ENCODE measurements around the gene ERN2. TPM values are rescaled to one million over a fixed set of nuclear protein-coding genes. Genes with fewer than 3 reads are reported as not detected.

The ERN2 gene
- total and polyA plus RNA-seq, 2 of the 13 experiments (the other 11 are each of a cell fraction or from before 2014, with no cell fraction given), result 2.2 to 3.5 TPM

DNA sequence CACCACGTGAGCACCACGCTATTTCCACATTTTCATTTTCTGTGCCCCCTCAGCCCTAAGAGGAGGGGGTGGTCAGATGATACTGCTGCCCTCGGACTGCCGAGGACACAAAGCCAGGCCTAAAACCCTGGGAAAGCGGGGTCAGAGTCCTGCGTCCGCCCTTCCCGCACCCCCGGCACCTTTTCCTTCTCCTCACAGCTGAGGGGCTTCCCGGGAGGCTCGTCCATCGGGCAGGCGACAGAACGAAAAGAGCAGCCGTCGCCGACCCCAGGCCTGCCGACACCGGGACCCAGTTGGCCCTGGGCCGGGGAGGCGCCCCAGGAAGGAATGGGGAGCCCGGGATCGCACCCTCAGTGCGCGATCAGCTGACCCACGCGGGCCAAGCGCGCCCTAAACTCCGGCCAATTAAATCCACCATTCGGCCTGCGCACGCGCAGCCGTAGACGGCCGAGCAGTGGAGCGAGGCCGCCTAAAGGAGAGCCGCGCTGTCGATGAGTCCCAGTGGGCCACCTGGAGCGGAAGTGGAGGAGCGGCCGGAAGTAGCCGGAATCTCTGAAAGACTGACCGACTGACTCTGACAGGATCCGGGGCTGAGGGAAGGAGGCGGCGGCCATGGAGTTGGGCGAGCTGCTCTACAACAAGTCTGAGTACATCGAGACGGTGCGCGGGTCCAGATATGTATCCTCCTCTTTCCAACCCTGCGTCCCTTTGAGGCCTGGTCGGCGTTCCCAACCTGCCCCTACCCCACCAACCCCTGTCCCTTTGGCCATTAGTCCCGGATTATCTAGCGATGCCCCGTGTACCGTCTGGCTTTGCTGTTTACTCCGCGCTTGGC is 71.9 kb downstream of the ERN2 start, which contains the start of the genes DCTN5 and PALB2 (continued):
- TF ChIP-seq, protein P1, sequence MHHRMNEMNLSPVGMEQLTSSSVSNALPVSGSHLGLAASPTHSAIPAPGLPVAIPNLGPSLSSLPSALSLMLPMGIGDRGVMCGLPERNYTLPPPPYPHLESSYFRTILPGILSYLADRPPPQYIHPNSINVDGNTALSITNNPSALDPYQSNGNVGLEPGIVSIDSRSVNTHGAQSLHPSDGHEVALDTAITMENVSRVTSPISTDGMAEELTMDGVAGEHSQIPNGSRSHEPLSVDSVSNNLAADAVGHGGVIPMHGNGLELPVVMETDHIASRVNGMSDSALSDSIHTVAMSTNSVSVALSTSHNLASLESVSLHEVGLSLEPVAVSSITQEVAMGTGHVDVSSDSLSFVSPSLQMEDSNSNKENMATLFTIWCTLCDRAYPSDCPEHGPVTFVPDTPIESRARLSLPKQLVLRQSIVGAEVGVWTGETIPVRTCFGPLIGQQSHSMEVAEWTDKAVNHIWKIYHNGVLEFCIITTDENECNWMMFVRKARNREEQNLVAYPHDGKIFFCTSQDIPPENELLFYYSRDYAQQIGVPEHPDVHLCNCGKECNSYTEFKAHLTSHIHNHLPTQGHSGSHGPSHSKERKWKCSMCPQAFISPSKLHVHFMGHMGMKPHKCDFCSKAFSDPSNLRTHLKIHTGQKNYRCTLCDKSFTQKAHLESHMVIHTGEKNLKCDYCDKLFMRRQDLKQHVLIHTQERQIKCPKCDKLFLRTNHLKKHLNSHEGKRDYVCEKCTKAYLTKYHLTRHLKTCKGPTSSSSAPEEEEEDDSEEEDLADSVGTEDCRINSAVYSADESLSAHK (CRISPR knock-in tag; IDR thresholded peaks at IDR 0.05; ENCODE audit: borderline replicate concordance), result peak; percentile 90; the same call in 1 of the 2 replicates
- TF ChIP-seq KMT2A (CRISPR knock-in tag; IDR thresholded peaks at IDR 0.05) (peak; percentile 99), ARNTL (CRISPR knock-in tag; IDR thresholded peaks at IDR 0.05) (peak; percentile 73; the same call in 1 of the 2 replicates), HNF4G (IDR thresholded peaks at IDR 0.05; ENCODE audit: borderline replicate concordance, low read depth, low read length) (peak; percentile 38), HNF4G (CRISPR knock-in tag; IDR thresholded peaks at IDR 0.05; ENCODE audit: borderline replicate concordance, low read depth) (peak; percentile 77), ETV5 (CRISPR knock-in tag; IDR thresholded peaks at IDR 0.05; ENCODE audit: borderline replicate concordance) (peak; percentile 98), GATA4 (IDR thresholded peaks at IDR 0.05; ENCODE audit: borderline replicate concordance, low read depth) (peak; percentile 77), SP5 (CRISPR knock-in tag; IDR thresholded peaks at IDR 0.05; ENCODE audit: borderline replicate concordance, low read depth) (no peak; the same call in 1 of the 2 replicates), SMAD9 (CRISPR knock-in tag; IDR thresholded peaks at IDR 0.05) (peak; percentile 60; the same call in 1 of the 2 replicates), TAF1 (CRISPR knock-in tag; IDR thresholded peaks at IDR 0.05) (peak; percentile 89), KDM2A (CRISPR knock-in tag; IDR thresholded peaks at IDR 0.05; ENCODE audit: borderline replicate concordance, low read depth) (peak; percentile 94), FOSL2 (CRISPR knock-in tag; IDR thresholded peaks at IDR 0.05) (peak; percentile 66), ZNF773 (CRISPR knock-in tag; IDR thresholded peaks at IDR 0.05; ENCODE audit: borderline replicate concordance) (peak; percentile 93)
- TF ChIP-seq, protein P2, sequence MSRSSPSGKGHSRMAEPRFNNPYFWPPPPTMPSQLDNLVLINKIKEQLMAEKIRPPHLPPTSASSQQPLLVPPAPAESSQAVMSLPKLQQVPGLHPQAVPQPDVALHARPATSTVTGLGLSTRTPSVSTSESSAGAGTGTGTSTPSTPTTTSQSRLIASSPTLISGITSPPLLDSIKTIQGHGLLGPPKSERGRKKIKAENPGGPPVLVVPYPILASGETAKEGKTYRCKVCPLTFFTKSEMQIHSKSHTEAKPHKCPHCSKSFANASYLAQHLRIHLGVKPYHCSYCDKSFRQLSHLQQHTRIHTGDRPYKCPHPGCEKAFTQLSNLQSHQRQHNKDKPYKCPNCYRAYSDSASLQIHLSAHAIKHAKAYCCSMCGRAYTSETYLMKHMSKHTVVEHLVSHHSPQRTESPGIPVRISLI (CRISPR knock-in tag; IDR thresholded peaks at IDR 0.05; ENCODE audit: borderline replicate concordance), result no peak
- TF ChIP-seq, protein P3, sequence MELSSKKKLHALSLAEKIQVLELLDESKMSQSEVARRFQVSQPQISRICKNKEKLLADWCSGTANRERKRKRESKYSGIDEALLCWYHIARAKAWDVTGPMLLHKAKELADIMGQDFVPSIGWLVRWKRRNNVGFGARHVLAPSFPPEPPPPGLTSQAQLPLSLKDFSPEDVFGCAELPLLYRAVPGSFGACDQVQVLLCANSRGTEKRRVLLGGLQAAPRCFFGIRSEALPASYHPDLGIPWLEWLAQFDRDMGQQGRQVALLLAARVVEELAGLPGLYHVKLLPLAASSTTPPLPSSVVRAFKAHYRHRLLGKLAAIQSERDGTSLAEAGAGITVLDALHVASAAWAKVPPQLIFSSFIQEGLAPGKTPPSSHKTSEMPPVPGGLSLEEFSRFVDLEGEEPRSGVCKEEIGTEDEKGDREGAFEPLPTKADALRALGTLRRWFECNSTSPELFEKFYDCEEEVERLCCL (CRISPR knock-in tag; IDR thresholded peaks at IDR 0.05; ENCODE audit: borderline replicate concordance), result peak; percentile 70
- TF ChIP-seq, protein P4, sequence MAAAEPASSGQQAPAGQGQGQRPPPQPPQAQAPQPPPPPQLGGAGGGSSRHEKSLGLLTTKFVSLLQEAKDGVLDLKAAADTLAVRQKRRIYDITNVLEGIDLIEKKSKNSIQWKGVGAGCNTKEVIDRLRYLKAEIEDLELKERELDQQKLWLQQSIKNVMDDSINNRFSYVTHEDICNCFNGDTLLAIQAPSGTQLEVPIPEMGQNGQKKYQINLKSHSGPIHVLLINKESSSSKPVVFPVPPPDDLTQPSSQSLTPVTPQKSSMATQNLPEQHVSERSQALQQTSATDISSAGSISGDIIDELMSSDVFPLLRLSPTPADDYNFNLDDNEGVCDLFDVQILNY (CRISPR knock-in tag; conservative IDR thresholded peaks at IDR 0.05), result peak; percentile 91
- TF ChIP-seq, protein P5, sequence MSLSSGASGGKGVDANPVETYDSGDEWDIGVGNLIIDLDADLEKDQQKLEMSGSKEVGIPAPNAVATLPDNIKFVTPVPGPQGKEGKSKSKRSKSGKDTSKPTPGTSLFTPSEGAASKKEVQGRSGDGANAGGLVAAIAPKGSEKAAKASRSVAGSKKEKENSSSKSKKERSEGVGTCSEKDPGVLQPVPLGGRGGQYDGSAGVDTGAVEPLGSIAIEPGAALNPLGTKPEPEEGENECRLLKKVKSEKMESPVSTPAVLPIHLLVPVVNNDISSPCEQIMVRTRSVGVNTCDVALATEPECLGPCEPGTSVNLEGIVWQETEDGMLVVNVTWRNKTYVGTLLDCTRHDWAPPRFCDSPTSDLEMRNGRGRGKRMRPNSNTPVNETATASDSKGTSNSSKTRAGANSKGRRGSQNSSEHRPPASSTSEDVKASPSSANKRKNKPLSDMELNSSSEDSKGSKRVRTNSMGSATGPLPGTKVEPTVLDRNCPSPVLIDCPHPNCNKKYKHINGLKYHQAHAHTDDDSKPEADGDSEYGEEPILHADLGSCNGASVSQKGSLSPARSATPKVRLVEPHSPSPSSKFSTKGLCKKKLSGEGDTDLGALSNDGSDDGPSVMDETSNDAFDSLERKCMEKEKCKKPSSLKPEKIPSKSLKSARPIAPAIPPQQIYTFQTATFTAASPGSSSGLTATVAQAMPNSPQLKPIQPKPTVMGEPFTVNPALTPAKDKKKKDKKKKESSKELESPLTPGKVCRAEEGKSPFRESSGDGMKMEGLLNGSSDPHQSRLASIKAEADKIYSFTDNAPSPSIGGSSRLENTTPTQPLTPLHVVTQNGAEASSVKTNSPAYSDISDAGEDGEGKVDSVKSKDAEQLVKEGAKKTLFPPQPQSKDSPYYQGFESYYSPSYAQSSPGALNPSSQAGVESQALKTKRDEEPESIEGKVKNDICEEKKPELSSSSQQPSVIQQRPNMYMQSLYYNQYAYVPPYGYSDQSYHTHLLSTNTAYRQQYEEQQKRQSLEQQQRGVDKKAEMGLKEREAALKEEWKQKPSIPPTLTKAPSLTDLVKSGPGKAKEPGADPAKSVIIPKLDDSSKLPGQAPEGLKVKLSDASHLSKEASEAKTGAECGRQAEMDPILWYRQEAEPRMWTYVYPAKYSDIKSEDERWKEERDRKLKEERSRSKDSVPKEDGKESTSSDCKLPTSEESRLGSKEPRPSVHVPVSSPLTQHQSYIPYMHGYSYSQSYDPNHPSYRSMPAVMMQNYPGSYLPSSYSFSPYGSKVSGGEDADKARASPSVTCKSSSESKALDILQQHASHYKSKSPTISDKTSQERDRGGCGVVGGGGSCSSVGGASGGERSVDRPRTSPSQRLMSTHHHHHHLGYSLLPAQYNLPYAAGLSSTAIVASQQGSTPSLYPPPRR (CRISPR knock-in tag; IDR thresholded peaks at IDR 0.05; ENCODE audit: borderline replicate concordance), result peak; percentile 86

Data from HepG2 (cell line).